Stomach smooth muscle (tissue), 2 donors: Measurements from ENCODE around the gene TMEM140.
A peak's percentile ranks its signal among the peaks of the same experiment; 100 is the strongest.
"Not testable (repeated sequence)": the region's sequence is repeated elsewhere in the genome, so short reads cannot be mapped to it uniquely, and the experiment has no call there.

Source experiments
- H3K27ac ChIP-seq: one replicate; pipeline ENCODE4 v1.7.0; 2013; ENCODE audit warnings: mild to moderate bottlenecking, low read length, inconsistent platforms
- H3K27me3 ChIP-seq, 2 donors: one replicate each; pipeline ENCODE4 v1.7.0; 2013; ENCODE audit warnings: low read length in 2 of 2; ENCODE audit not compliant: insufficient read depth in 2 of 2, control insufficient read depth in 1 of 2
- H3K36me3 ChIP-seq, 2 donors: one replicate each; pipeline ENCODE4 v1.7.0; 2013; ENCODE audit warnings: low read length in 2 of 2; ENCODE audit not compliant: control insufficient read depth in 2 of 2, insufficient read depth in 2 of 2
- H3K4me1 ChIP-seq: one replicate; pipeline ENCODE4 v1.7.0; 2013; ENCODE audit warnings: low read length; ENCODE audit not compliant: control insufficient read depth, insufficient read depth
- H3K4me3 ChIP-seq, 2 donors: one replicate each; pipeline ENCODE4 v1.7.0; 2013; ENCODE audit warnings: low read length in 2 of 2
- H3K9ac ChIP-seq, 2 donors: one replicate each; pipeline ENCODE4 v1.7.0; 2013; ENCODE audit warnings: low read length in 2 of 2, mild to moderate bottlenecking in 1 of 2
- H3K9me3 ChIP-seq, 2 donors: one replicate each; pipeline ENCODE4 v1.7.0; 2013; ENCODE audit warnings: low read length in 2 of 2; ENCODE audit not compliant: control insufficient read depth in 2 of 2
- donor health status: healthy.
- donor health status: Pancreatic carcinoma.

Gene TMEM140

DNA sequence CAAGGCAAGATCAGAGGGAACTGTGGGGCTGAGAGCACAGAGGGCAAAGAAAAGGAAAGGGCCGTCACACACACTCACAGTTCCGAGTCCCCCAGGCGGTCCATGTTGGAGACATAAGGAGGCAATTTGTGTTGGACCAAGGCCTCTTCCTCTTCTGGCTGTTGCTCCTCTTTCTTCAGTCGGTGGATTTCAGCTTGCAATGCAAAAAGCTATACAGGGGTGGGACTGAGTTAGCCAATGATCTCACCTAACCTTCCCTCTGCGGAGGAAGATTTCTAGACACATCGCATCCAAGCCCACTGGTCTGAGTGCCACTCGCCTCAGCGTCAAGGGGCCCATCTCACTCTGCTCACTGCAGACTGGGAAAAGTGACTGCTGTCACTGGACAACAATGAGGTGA, 58.0 kb downstream of the TMEM140 start:
- Histone ChIP-seq H3K4me1 (peaks cover 11% of the 10 kb centered on the region), H3K4me3 (no peak overlapping the region), H3K27ac (no peak overlapping the region), H3K9ac (no peak overlapping the region), H3K27me3 (no peaks in the 10 kb centered on the region), H3K36me3 (peaks cover 15 to 36% of the 10 kb centered on the region in 2 donors), H3K9me3 (no peaks in the 10 kb centered on the region)

DNA sequence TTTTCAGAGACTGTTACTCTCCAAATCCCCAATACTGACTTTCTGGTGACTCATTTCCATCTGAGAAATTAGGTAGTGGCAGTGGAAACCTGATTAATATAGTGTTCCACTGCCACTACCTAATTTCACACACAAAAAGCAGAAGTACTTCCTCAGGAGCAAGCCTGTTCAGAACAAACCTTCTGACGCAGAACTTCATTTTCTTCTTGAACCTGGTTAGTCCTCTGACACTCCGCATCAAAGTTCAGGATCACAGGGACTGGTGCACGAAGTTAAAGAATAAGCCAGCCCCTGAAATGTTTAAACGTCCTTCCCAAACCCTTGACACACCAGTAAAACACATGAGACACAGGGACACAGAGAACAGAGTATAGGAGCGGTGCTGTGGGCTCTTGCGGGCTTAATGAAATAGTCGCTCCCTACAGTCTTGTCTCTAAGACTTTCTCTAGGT, 59.1 kb downstream of the TMEM140 start:
- Histone ChIP-seq H3K4me3 (no peak overlapping the region), H3K27ac (no peak overlapping the region), H3K9me3 (no peaks in the 10 kb centered on the region), H3K9ac (no peak overlapping the region), H3K4me1 (peaks cover 16% of the 10 kb centered on the region), H3K36me3 (peaks cover 12 to 26% of the 10 kb centered on the region in 2 donors), H3K27me3 (no peaks in the 10 kb centered on the region)

DNA sequence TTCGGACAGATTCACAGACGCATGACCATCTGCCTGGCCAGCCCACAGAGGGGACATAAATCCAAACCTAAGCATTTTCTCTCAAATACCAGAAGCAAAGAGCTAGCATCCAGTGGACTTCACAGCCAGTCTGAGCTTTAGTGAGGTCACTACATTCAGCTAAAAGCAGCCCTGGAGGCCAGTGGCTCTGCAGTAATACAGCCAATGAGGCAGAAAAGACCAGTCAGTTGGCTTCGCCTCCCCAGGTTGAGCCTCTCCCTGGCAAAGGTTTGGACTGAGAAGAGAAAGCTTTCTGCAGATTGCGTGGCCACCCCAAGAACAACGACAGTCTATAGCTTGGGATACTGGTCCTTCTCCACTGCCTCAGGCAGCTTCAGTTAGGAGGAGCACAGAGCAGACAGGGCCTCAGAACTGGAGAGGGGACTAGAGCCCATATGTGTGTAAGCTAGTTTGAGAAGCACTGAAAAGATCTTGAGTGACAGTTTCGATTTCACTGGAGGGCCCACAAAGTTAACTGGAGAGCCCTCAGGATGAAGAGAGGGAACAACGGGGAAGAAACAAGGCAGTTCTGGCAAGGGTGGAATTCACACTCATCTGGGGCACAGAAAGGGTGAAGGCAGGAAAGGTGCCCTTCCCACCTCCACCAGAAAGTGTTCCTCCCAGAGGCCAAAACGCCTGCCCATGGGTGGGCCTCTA, 59.7 kb downstream of the TMEM140 start:
- no peak overlapping the region for H3K27ac ChIP-seq
- H3K36me3 ChIP-seq = peaks cover 12 to 26% of the 10 kb centered on the region in 2 donors
- no peak overlapping the region for H3K9ac ChIP-seq
- no peak overlapping the region for H3K4me3 ChIP-seq
- no peaks in the 10 kb centered on the region for H3K27me3 ChIP-seq
- H3K4me1 ChIP-seq = peaks cover 19% of the 10 kb centered on the region
- no peaks in the 10 kb centered on the region for H3K9me3 ChIP-seq

DNA sequence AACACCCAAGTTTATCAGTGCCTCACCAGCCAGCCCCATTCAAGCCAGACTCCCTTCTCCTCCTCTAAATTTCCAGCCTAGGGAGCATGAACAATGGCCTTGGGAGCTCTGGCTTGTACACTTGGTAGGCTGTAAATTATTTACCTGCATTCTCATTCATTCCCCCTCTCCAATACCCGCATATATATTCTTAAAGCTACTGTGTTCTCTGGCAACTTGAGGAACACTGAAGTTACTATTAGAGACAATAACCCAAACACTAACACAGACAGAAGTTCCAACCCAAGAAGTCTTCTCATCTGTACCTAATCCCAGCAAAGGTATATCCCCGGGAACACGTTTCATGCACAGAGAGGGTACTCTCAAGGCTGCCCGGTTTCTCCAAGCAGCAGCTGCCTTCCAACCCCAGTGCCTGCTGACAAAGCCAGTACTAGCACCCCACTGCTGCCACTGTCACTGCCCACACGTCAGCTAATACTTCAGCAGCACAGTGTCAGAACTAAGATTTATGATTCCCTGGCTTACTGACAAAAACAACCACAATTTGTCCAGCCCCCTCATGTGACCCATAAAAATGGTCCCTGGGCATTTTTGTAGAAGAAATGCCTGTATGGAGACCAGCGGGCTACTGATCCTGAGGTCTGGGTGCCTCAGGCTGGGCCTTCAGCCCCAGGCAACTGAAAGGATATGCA, 60.4 kb downstream of the TMEM140 start:
- H3K4me1 ChIP-seq = peaks cover 19% of the 10 kb centered on the region
- peaks cover 9 to 22% of the 10 kb centered on the region in 2 donors for H3K36me3 ChIP-seq
- no peak overlapping the region for H3K9ac ChIP-seq
- no peaks in the 10 kb centered on the region for H3K27me3 ChIP-seq
- no peak overlapping the region for H3K4me3 ChIP-seq
- no peak overlapping the region for H3K27ac ChIP-seq
- no peaks in the 10 kb centered on the region for H3K9me3 ChIP-seq

DNA sequence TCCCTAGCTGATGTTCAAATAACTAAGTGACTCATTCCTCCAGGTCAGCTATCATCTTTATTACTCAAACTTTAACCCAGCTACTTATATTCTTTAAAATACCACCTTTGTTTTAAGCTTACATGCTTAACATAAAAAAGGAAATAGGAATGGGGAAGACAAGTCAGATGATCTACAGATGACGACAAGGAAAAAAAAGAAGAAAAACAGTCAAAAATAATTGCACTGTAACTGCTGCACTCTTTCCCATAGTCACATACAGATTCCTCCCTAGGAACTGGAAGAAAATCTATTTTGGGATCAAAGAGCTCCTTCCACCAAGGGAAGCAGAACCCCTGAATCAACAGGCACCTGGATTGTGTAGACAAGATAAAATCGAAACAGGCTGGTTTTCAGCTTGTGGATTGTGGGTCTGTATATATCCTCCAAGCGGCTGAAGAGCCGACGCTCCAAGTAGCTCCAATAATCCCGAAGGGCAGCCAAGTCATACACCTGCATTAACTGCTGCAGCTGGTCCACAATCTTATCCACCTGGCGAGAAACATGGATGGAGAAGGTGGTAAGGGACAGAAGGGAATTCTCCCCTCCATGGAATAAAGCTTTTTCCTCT, 61.5 kb downstream of the TMEM140 start:
- Histone ChIP-seq H3K4me1 (peaks cover 19% of the 10 kb centered on the region), H3K27me3 (no peaks in the 10 kb centered on the region), H3K9me3 (no peaks in the 10 kb centered on the region), H3K36me3 (peaks cover 1 to 14% of the 10 kb centered on the region in 2 donors), H3K4me3 (no peak overlapping the region), H3K27ac (no peak overlapping the region), H3K9ac (no peak overlapping the region)

DNA sequence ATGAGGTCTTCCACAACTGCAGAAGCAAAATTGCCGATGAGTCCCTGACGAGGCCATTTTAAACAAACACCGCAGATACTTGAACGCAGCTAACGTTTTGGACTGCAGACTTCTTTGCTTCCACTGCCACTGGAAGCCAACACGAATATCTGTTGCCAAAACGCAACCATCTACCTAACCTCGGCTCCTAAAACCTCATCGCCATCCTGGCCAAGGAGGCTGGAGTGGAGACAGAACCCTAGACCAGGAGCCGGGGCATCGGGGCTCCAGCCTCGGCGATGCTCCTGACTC, 63.0 kb downstream of the TMEM140 start:
- Histone ChIP-seq H3K27me3 (no peaks in the 10 kb centered on the region), H3K4me3 (peak overlapping the region; percentile 81 to 92), H3K36me3 (peaks cover 0 to 8% of the 10 kb centered on the region in 2 donors), H3K27ac (peak overlapping the region; percentile 92), H3K9ac (peak overlapping the region; percentile 73 to 93), H3K9me3 (no peaks in the 10 kb centered on the region), H3K4me1 (peaks cover 19% of the 10 kb centered on the region)

DNA sequence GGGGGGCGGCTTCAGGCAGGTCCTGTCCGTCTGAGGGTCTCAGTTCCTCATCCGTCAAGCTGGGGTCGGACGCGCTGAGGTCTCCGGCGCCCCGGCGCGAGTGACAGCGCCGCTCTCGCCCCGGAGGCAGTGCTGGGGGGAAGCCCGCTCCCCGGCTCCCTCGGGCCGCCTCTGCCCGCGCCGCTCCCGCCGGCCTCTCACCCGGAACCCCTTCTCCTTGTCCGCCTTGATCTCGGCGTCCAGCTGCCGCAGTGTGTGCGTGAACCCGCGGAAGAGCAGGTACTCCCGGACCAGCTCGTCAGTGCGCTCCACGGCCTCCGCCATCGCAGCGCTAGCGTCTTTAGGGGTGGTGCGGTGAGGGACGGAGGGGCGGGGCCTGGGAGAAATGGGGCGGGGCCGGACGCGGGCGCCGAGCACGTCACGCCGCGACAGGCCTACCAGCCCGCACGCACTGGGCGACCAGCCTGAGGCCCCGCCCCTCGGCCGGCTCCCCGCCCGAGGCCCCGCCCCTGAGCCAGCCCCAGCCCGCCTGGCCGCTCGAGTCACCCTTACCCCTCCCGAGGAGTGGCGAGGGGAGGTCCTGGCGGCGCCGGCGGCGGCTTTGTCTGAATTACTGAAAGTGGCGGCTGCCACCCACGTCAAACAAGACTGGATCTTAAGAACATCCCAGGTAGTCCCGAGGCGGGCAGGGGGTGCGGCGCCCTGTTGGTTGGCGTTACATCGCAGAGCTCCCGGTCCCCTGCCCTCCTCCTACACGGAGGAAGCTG, 63.5 kb downstream of the TMEM140 start, which contains the start of gene WDR91:
TSS of gene WDR91 (minus strand) at position 348 of the 767 bp plus-strand sequence. CDS start at position 324, 24 bp downstream.
- Histone ChIP-seq H3K4me3 (peak within 1 kb of the TSS; percentile 87 to 92), H3K9me3 (no peaks in the 10 kb centered on the region), H3K36me3 (peaks cover 0 to 6% of the 10 kb centered on the region in 2 donors), H3K27me3 (no peaks in the 10 kb centered on the region), H3K4me1 (peaks cover 19% of the 10 kb centered on the region), H3K27ac (peak within 1 kb of the TSS; percentile 92), H3K9ac (peak within 1 kb of the TSS; percentile 78 to 93)

DNA sequence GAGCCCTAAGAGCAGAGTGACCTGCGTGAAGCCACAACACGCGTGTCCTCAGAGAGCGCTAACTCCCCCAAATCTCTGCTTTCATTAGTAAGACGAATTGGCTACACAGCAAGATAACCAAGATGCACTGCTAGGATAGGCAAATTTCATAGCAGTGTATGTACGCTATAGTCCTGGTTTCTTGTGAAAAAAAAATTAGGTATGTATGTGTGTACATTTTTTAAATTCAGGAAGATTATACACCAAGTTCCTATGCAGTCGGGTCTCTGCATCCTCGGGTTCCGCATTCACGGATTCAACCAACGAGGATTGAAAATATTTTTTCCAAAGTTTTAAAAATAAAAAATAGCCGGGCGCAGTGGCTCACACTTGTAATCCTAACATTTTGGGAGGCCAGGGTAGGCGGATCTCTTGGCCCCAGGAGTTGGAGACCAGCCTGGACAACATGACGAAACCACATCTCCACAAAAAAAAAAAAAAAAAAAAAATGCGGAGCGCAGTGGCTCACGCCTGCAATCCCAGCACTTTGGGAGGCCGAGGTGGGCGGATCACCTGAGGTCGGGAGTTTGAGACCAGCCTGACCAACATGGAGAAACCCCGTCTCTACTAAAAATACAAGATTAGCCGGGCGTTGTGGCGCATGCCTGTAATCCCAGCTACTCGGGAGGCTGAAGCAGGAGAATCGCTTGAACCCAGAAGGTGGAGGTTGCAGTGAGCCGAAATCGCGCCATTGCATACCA, 64.2 kb downstream of the TMEM140 start:
- Histone ChIP-seq H3K4me1 (peaks cover 19% of the 10 kb centered on the region), H3K27ac (peak overlapping the region; percentile 92), H3K9ac (peak overlapping the region; percentile 78 to 84), H3K4me3 (peak overlapping the region; percentile 87 to 92)
- H3K27me3 ChIP-seq, H3K36me3 ChIP-seq, H3K9me3 ChIP-seq: not testable (repeated sequence)

DNA sequence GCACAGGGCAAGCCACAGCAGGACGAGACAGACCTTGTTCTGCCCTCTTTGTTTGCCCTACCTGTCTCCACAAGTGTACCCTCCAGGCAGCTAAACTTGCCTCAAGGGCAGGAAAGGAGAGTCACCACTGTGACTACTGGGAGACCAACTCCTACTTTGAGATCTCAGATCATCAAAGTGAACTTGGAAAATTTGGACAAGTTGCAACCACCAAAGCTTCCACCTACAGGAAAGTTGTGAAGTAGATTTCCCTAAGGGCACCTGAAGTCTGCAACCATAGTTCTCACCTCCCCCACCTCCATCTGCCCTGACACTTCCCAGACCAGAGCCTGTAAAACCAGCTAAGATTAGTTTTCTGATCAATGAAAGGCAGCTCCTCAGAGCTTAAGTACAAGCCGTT, 66.0 kb downstream of the TMEM140 start:
- no peak overlapping the region for H3K27ac ChIP-seq
- peaks cover 19% of the 10 kb centered on the region for H3K4me1 ChIP-seq
- no peak overlapping the region for H3K9ac ChIP-seq
- no peaks in the 10 kb centered on the region for H3K27me3 ChIP-seq
- no peaks in the 10 kb centered on the region for H3K36me3 ChIP-seq
- H3K4me3 ChIP-seq = no peak overlapping the region
- no peaks in the 10 kb centered on the region for H3K9me3 ChIP-seq

DNA sequence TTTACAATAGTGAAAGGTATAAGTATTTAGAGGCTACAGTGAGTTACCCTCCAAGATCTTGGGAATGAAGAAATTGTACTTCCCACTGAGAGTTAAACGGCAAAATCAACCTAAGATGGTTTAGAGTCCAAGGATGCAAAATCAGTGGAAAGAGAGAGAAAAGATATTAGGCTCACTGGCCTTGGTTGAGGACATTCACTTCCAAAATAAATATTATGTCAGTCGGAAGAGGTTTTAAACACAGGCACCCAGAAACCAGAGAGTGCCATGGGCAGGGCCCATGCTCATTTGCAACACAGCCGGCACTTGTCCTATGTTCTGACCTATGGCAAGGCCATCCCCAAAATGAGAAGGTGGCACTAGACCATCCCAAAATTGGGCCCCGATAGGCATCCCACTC, 67.3 kb downstream of the TMEM140 start:
- no peak overlapping the region for H3K9ac ChIP-seq
- H3K4me3 ChIP-seq = no peak overlapping the region
- H3K4me1 ChIP-seq = peaks cover 14% of the 10 kb centered on the region
- no peaks in the 10 kb centered on the region for H3K9me3 ChIP-seq
- H3K27me3 ChIP-seq = peaks cover 0 to 2% of the 10 kb centered on the region in 2 donors
- no peak overlapping the region for H3K27ac ChIP-seq
- H3K36me3 ChIP-seq = no peaks in the 10 kb centered on the region
